ENCODE data around the gene DAB2IP. TPM values are rescaled to one million over a fixed set of nuclear protein-coding genes. Genes with fewer than 3 reads are reported as not detected.

Gene DAB2IP
- total RNA-seq, 1 experiment from 2014 or later = 15.2 TPM

GRCh38 chr9:121810489-121810888 is 159.1 kb downstream of the DAB2IP start:
- no peaks in the 10 kb centered on the region for H3K36me3 ChIP-seq (ENCODE audit: low read depth, low read length)
- H3K27ac ChIP-seq (ENCODE audit: low read length) = no peak overlapping the region
- H3K4me1 ChIP-seq (ENCODE audit: insufficient read depth, low read length) = no peaks in the 10 kb centered on the region
- H3F3A ChIP-seq (ENCODE audit: low read length, unreplicated experiment) = no peaks in the 10 kb centered on the region
- no peaks in the 10 kb centered on the region for H3K27me3 ChIP-seq (ENCODE audit: low read length)
- BruUV-seq (replicated peaks) = no TSS peak
- POLR2A ChIA-PET (ENCODE audit: unreplicated experiment) = no interaction called here
- no peak overlapping the region for H3K9ac ChIP-seq (ENCODE audit: low read length)
- TF ChIP-seq EZH2phosphoT487 (IDR thresholded peaks at IDR 0.05; ENCODE audit: borderline replicate concordance, low read length) (no peak), EZH2 (IDR thresholded peaks at IDR 0.05; ENCODE audit: low read length, unreplicated experiment) (no peak), CTCF (conservative IDR thresholded peaks at IDR 0.05; ENCODE audit: low read depth, low read length) (no peak)
- no peak overlapping the region for H2AFZ ChIP-seq (ENCODE audit: low read length)
- no peaks in the 10 kb centered on the region for H3K79me2 ChIP-seq (ENCODE audit: low read length)
- ATAC-seq = no peak
- H3K9me2 ChIP-seq (replicated peaks; ENCODE audit: low read length) = no peaks in the 10 kb centered on the region
- H3K4me2 ChIP-seq (ENCODE audit: low read length) = no peak overlapping the region
- no peaks in the 10 kb centered on the region for H3K9me3 ChIP-seq (ENCODE audit: low read length)
- CTCF ChIA-PET = no interaction called here
- H4K20me1 ChIP-seq (ENCODE audit: low read length) = no peaks in the 10 kb centered on the region
- intact Hi-C loops (cut with micrococcal nuclease) = no loop called here
- no peak for DNase-seq
- H3K4me3 ChIP-seq (ENCODE audit: low read length) = no peak overlapping the region

GRCh38 chr9:121811140-121811539 is 159.7 kb downstream of the DAB2IP start:
- no peaks in the 10 kb centered on the region for H3K79me2 ChIP-seq (ENCODE audit: low read length)
- H3K4me2 ChIP-seq (ENCODE audit: low read length) = no peak overlapping the region
- no peaks in the 10 kb centered on the region for H4K20me1 ChIP-seq (ENCODE audit: low read length)
- ATAC-seq (no peak), DNase-seq (no peak)
- H3K9me3 ChIP-seq (ENCODE audit: low read length) = no peaks in the 10 kb centered on the region
- ChIA-PET POLR2A (ENCODE audit: unreplicated experiment) (interaction anchor here (0.6 kb wide), 1 partner anchor 301 kb away, joined by 3 read pairs; no protein-coding TSS in a partner anchor), CTCF (no interaction called here)
- no peak overlapping the region for H3K9ac ChIP-seq (ENCODE audit: low read length)
- no peak for TF ChIP-seq EZH2 (IDR thresholded peaks at IDR 0.05; ENCODE audit: low read length, unreplicated experiment)
- no peak for TF ChIP-seq EZH2phosphoT487 (IDR thresholded peaks at IDR 0.05; ENCODE audit: borderline replicate concordance, low read length)
- TF ChIP-seq CTCF (conservative IDR thresholded peaks at IDR 0.05; ENCODE audit: low read depth, low read length) = no peak
- no peak overlapping the region for H2AFZ ChIP-seq (ENCODE audit: low read length)
- H3K27ac ChIP-seq (ENCODE audit: low read length) = no peak overlapping the region
- H3K27me3 ChIP-seq (ENCODE audit: low read length) = no peaks in the 10 kb centered on the region
- H3F3A ChIP-seq (ENCODE audit: low read length, unreplicated experiment) = no peaks in the 10 kb centered on the region
- H3K4me1 ChIP-seq (ENCODE audit: insufficient read depth, low read length) = no peaks in the 10 kb centered on the region
- H3K9me2 ChIP-seq (replicated peaks; ENCODE audit: low read length) = no peaks in the 10 kb centered on the region
- no TSS peak for BruUV-seq (replicated peaks)
- no peak overlapping the region for H3K4me3 ChIP-seq (ENCODE audit: low read length)
- no peaks in the 10 kb centered on the region for H3K36me3 ChIP-seq (ENCODE audit: low read depth, low read length)
- intact Hi-C loops (cut with micrococcal nuclease) = no loop called here

GRCh38 chr9:121811751-121812150 is 160.3 kb downstream of the DAB2IP start:
- Histone ChIP-seq H3K27ac (ENCODE audit: low read length) (no peak overlapping the region), H3K9me3 (ENCODE audit: low read length) (no peaks in the 10 kb centered on the region), H3K27me3 (ENCODE audit: low read length) (no peaks in the 10 kb centered on the region), H3K4me3 (ENCODE audit: low read length) (no peak overlapping the region), H3K4me1 (ENCODE audit: insufficient read depth, low read length) (no peaks in the 10 kb centered on the region), H3K4me2 (ENCODE audit: low read length) (no peak overlapping the region), H3K9me2 (replicated peaks; ENCODE audit: low read length) (no peaks in the 10 kb centered on the region), H3F3A (ENCODE audit: low read length, unreplicated experiment) (no peaks in the 10 kb centered on the region), H4K20me1 (ENCODE audit: low read length) (no peaks in the 10 kb centered on the region), H3K79me2 (ENCODE audit: low read length) (no peaks in the 10 kb centered on the region), H3K36me3 (ENCODE audit: low read depth, low read length) (no peaks in the 10 kb centered on the region), H3K9ac (ENCODE audit: low read length) (no peak overlapping the region), H2AFZ (ENCODE audit: low read length) (no peak overlapping the region)
- intact Hi-C loops (cut with micrococcal nuclease) = no loop called here
- ChIA-PET POLR2A (ENCODE audit: unreplicated experiment) (no interaction called here), CTCF (no interaction called here)
- ATAC-seq = no peak
- no peak for DNase-seq
- no peak for TF ChIP-seq CTCF (conservative IDR thresholded peaks at IDR 0.05; ENCODE audit: low read depth, low read length)
- no peak for TF ChIP-seq EZH2phosphoT487 (IDR thresholded peaks at IDR 0.05; ENCODE audit: borderline replicate concordance, low read length)
- no peak for TF ChIP-seq EZH2 (IDR thresholded peaks at IDR 0.05; ENCODE audit: low read length, unreplicated experiment)
- no TSS peak for BruUV-seq (replicated peaks)

All from PC-3 (cell line).